HG03039 (cell line): Measurements from ENCODE around the gene CA9.

Experiments
- ATAC-seq: cut with Tn5 transposase; IDR thresholded peaks from one replicate; pipeline ENCODE4 v1.9.1; 2021; ENCODE audit warnings: mild to moderate bottlenecking, moderate library complexity; ENCODE audit not compliant: unreplicated experiment

Gene CA9

DNA sequence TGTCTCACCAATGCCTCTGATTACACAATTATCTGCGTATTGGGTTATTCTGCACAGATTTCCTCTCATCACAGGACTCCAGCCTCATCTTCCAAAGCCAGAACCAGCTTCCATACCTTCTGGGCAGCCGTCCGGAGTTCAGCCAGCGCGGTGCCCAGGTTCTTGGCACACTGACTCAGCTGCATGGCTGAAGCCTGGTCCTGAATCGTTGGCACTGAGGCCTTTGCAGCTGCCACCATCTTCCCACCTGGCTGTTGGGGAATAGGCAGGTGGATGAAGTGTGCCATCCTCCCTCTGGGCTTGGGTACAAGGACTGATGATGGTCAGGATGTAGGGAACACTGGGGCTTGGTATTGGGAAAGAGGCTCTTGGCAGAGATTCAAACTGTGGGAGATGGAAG is 40.4 kb downstream of the CA9 start:
- ATAC-seq: no peak

DNA sequence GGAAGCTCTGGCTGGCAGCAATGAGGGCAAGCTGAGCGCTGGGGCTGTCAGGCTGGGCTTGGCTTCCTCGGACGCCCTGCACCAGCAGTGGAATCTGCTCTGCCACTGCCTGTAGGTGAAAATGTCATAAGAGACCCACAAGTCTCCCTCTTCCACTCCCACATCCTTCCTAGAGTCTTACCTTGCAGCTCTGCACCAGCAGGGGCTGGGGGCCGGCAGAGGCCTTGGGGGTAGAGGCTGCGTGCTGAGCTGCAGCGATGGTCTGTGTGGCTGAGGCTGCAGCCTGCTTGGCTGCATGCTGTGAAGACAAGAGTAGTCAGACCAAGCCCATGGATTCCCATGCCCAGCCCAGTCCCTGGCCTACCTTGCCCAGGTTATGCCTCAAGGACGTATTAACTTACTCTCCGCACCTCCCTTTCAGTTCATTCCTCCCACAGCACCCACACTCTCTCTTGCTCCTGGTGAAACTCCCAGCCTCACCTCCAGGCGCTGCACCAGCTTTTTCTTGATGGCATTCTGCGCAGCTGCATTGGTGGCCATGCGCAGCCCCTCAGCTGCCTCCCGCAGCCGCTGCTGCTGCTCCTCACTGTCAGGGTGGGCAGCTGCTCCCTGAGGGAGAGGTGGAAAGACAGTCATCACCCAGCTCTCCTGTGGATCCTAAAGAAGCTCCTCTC is 41.0 kb downstream of the CA9 start:
- ATAC-seq: no peak

DNA sequence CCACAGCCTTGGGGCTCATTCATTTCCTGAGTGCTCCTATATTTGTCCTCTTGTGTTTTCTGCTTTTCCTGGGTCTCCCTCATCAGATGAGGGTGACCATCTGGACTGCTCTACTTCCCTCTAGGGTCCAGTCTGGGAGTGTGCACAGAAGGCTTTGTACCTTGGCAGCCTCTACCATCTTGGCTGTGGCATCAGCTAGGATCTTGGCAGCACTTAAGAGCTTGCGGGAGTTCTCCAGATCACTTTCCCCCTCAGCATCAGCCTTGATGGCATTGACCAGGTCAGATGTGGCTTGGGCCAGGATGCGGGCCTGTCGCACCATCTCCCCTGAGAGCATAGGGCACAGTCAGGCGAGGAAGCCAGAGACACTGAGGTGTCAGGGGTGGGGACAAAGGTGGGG is 42.5 kb downstream of the CA9 start:
- no peak for ATAC-seq

DNA sequence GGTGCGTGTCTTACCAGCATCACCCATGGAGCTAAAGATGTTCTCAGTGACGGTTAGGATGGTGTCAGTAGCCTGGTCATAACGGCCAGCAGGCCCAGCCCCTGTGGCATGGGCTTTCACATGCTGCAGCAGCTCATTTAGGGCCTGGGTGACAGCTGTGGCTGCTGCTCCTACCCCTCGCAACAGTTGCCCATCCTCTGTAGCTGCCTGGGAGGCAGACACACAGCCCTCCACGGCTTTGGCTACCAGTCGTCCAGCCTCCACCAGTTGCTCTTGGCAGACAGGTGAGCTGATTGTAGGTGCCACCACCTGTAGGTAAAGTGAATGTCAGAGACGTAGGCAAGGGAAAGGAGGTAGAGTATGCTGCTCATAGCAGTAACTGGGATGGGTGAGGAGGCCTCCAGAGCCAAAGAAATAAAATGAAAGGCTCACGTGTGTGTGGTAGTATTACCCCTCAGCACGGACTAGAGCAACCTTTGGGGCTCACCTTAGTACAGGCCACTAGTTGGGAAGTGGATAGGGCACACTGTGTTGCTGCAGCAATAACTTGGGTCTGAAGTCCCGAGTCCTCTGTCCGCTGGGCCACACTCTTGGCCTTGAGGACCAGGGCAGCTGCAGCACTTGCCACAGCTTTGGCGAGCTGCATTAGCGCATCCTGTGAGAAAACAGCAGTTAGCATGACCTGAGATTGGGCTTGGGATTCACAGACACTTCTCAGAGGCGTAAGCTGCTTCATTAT is 43.6 kb downstream of the CA9 start:
- no peak for ATAC-seq

DNA sequence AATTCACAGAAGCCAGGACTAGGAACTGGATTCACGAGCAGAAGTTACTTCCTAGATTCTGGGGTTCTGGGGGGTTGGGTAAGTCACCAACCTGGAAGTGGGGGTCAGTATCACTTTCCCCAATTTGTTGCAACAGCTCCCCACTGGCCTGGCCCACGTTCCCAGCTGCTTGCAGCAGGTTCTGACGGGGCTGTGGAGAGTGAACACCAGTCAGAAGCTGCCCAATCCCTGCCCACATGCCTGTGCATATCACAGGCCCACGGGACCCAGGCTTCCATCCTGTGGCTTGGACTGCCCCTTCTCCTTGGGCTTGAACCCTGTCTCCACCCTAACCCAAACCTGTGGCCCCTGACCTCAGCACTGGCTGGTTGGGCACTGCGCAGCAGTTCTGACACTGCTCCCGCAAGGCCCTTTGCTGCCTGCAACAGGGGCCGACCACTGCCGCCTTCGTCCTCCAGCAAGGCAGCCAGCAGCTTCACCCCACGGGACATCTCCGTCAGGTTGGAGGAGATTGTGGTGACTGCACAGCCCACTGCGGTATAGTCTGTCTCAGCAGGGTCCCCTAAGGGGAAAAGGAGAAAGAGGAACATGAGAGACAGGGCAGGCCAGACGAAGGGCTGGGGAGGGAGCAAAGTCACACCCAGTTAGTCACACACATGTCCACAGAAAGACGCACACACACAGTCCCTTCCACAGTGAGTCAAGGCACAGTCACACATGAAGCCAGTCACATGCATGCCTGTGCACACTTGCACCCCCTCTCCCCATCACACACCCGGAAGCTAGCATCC is 45.2 kb downstream of the CA9 start:
- ATAC-seq: no peak

DNA sequence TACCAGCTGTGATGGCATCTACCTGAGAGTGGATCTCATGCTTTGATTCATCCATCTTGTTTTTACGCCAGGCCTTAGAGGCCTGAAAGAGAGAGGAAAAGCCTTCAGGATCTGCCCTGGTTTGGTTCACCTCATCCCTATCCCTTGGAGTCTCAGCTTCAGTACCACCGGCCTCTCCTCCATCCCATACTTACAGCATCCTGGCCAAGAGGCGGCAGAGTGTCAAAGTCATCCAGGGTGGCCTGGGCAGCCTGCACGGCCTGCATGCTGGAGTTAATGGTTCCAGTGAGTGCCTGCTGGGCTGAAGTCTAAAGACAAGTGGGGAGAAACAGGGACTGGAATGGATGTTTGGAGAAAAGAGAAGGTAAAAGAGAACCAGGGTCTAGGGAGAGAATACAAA is 45.8 kb downstream of the CA9 start:
- no peak for ATAC-seq

DNA sequence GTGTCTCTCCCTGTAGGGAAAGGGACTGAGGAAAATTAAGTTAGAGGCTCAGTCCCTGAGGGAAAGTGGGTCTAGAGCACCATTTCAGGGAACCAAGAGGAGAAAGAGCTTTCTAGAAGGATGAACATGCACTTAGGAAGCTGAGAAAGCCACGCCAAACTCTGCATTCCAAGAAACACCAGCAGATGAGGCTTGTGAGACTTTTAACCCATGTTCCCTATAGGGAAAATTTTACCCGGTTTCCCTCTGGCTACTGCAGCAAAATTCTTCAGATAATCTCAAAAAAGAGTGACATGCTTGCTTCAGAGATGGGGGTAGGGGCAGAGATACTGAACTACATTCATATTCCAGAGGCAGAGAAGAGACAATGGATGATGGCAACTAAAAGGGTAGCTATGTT is 49.7 kb downstream of the CA9 start:
- ATAC-seq: no peak

DNA sequence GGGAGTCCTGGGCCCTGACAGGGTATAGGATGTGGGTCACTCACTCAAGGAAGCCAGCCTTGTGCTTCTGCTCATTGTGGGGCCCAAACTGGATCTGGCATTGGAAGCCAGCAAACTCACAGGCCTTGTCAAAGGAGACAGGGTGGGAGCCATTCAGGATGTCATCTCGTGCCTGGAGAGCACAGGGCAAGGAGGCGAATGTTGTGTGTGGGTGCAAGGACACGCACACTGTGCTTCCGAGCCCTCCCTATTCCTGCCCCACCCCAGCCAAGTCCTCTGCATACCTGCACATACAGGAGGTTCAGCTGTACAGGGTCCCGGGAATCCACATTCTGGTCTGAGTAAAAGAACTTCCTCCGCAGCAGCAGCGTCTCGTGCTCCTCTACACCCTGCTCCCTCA is 50.2 kb downstream of the CA9 start:
- ATAC-seq: no peak

DNA sequence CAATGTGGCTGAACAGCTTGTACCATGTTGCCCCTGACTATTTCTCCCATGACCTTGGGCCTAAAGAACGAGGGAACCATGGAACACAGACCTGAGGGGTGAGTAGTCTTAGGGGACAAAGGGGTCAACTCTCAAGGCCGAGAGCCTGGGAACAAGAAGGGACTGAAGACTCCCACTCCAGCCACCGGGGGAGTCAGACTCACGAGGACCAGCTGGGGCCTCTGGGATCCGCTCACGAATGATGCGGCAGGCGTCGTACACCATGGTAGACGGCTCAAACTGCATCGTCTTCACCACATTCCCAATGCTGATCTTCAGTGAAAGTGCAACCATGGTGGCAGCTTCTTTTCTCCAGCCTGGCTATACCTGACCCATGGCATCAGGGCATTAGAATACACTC is 51.6 kb downstream of the CA9 start:
- ATAC-seq: no peak

DNA sequence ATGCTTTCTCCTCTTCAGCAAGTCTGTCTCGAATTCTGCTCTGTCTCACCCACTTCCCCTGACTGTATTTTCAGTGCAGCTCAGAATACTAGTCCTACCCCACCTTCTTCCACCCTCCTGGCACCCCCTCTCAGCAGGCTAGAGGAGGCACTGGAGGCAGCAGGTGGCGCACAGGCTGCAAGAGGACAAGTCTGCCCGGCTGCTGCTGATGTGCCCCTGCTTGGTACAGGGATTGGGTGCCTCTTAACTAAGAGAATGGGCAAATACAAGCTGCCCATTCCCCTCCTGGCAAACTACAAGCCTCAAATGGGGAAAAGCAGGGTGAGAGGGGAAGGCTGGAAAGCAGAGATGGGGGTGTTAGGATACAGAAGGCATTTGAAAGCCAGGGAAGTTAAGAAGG is 53.2 kb downstream of the CA9 start:
- no peak for ATAC-seq

DNA sequence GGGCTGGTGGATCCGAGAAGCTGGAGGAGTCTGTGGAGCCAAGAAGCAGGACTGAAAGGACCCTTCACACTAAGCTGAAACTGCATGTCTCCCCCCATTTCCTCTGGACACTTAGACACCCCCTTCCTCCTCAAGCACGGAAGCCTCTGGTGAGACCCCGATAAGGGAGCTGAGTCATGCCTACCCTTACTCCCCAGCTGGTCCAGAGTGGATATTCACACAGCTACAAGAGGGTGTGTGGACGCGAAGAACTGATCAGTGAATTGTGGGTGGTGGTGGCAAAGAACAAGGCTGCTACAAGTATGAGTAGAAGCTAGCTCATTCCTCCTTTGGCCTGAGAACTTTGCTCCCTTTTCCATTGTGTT is 53.9 kb downstream of the CA9 start:
- no peak for ATAC-seq

DNA sequence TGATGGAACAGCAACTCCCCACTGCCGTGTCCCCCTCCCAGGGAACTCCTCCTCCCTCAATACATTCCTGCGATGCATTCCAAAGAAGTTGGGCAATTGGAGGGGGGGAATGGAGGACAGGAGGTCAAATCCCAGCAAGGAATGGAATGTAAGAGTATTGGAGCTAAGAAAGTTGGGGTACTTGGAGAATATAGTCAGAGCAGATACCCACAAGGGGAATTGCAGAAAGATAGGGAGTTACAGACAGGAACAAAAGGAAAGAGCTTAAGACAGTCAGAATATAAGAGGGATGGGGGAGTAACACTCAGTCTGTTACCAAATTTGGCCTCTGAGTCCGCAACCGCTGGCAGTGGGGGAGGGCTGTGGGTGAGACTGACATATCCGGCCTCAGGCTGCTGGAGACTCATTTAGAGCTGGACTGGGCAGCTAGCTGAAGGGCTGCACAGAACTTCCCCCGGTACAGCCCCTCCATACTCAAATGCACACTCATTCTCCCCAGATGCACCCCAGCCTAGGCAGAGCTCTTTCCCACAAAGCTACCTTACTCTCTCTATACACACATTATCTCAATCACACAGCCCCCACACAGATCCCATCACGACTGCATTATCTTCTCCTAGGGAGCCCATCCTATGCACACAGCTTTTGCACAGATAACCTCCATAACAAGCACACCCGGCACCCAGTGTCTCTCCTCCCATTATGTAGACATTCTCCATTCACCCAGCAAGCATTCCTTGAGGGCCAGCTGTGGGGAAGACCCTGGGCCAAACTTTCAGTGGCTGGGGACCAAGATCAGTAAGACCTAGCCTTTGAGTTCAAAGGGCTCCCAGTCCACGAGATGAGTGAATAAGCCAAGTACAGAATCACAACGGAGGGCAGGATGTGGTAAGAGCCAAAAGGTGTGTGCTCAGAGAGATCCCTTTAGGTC is 54.6 kb downstream of the CA9 start:
- ATAC-seq: no peak

DNA sequence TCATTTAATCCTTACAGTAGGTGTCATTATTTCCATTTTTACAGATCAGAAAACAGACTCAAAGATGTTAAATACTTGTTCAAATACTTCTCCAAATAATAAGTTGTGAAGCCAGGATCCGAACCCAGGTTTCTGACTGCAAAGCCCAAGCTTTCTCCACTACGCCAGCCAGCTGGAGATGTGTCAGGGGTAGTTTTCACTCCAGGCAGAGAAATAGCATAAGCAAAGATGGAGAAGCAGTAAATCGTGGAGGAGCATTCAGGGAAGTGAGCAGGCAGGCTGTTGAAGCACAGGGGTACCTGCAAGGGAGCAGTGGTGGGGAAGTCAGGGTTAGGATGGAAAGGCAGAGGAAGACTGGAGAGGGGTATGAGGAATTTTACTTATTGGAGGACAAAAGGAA is 55.4 kb downstream of the CA9 start:
- no peak for ATAC-seq

DNA sequence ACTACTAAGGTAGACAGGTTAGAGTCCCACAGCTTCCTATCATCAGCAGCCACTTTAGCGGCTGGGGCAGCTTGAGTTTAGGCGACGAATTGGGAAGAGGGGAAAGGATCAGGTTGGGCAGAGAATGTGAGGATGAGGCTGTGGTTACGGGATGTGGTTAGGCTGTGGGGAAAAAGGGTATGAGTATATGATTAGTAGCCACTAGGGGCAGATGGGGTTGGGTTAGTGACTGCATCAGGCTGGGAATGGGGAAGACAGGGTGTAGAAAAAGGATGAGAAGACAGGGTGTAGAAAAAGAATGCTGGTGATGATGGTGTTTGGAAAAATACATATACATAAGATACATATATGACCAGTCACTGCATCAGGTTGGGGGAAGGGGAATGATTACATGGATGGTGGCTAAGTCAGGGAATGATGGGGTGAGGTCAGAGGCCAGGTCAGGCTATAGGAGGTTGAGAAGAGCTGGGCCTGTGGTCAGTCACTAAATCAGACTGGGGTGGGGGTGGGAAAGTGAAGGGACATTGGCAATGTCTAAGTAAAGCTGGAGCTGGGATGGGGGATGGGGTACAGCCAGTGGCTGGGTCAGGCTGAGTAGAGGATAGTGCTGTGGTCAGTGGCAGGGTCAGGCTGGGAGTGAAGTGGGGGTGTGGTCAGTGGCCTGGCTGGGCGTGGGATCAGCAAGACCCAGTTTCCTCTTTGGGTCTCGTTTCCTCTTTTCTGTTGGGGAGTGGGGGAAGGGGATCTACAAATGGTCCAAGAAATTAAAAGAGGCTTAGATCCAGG is 56.2 kb downstream of the CA9 start:
- ATAC-seq: no peak

DNA sequence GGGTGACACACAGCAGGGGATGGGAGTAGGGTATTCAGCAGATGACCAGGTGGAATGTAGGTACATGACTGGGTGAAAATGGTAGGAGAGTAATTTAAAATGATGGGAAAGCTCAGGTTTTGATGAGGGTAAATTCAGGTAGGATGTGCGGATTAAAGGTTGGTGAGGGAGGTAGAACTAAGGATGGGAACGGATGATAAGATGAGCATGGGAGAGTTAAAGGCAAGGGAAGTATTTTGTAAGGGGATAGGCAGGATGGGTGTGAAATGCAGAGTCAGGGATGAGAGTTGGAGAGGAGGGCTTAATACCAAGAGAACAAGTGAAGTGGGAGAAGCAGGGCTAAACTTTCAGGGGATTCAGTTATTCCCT is 56.7 kb downstream of the CA9 start:
- ATAC-seq: no peak
